CD14-positive monocyte (primary cell): Measurements from ENCODE around the gene HSPH1. TPM values are rescaled to one million over a fixed set of nuclear protein-coding genes. Genes with fewer than 3 reads are reported as not detected.

Source experiments
- DNase-seq, 3 donors: peaks; one replicate each; pipeline ENCODE4 v3.0.0-alpha.2; 2011 to 2022
- H2AFZ ChIP-seq: 2 replicates; pipeline ENCODE4 v1.6.0; 2012; ENCODE audit warnings: mild to moderate bottlenecking, low read depth, low read length, inconsistent platforms; ENCODE audit not compliant: insufficient read depth, poor library complexity, severe bottlenecking
- H3K27ac ChIP-seq, 2 donors: 1 replicate in 1 of 2; 2 replicates in 1 of 2; pipeline ENCODE4 v1.5.1; 2012 to 2013; ENCODE audit warnings: low read length in 2 of 2, control low read depth in 1 of 2, inconsistent platforms in 1 of 2, low read depth in 1 of 2, mild to moderate bottlenecking in 1 of 2
- H3K27me3 ChIP-seq, 2 donors: one replicate each; pipeline versions ENCODE4 v1.6.0 to v1.6.1; 2011 to 2013; ENCODE audit warnings: low read length in 2 of 2; ENCODE audit not compliant: control insufficient read depth in 2 of 2, insufficient read depth in 2 of 2
- H3K36me3 ChIP-seq, 2 donors: replicated peaks in 1 of 2; 1 replicate in 1 of 2; 2 replicates in 1 of 2; pipeline versions ENCODE4 v1.5.1 to v1.6.1; 2012 to 2013; ENCODE audit warnings: low read length in 2 of 2, control low read depth in 1 of 2, inconsistent platforms in 1 of 2, mild to moderate bottlenecking in 1 of 2; ENCODE audit not compliant: insufficient read depth in 2 of 2, control insufficient read depth in 1 of 2
- H3K4me1 ChIP-seq, 2 donors: 1 replicate in 1 of 2; 2 replicates in 1 of 2; pipeline versions ENCODE4 v1.5.1 to v1.6.1; 2012 to 2013; ENCODE audit warnings: low read length in 2 of 2, control low read depth in 1 of 2, inconsistent platforms in 1 of 2, mild to moderate bottlenecking in 1 of 2, moderate library complexity in 1 of 2; ENCODE audit not compliant: insufficient read depth in 2 of 2, control insufficient read depth in 1 of 2
- H3K4me2 ChIP-seq: replicated peaks from 2 replicates; pipeline ENCODE3; 2012; ENCODE audit warnings: low read length, moderate library complexity, mild to moderate bottlenecking; ENCODE audit not compliant: poor library complexity, severe bottlenecking; ENCODE audit errors: extremely low read depth
- H3K4me3 ChIP-seq, 3 experiments: fragments of 200-600 bp in 1 of 3; sonication (generic) in 1 of 3; replicated peaks in 1 of 3; 1 replicate in 2 of 3; 2 replicates in 1 of 3; pipeline ENCODE4 v1.5.1; 2011 to 2013; ENCODE audit warnings: low read length in 3 of 3, mild to moderate bottlenecking in 3 of 3, control low read depth in 2 of 3, low read depth in 2 of 3, inconsistent platforms in 1 of 3, moderate library complexity in 1 of 3
- H3K79me2 ChIP-seq: 2 replicates; pipeline ENCODE4 v1.6.0; 2012; ENCODE audit warnings: mild to moderate bottlenecking, control low read depth, inconsistent platforms, low read length, moderate library complexity; ENCODE audit not compliant: insufficient read depth
- H3K9ac ChIP-seq: 2 replicates; pipeline ENCODE4 v1.6.0; 2017; ENCODE audit warnings: low read length, mild to moderate bottlenecking; ENCODE audit not compliant: insufficient read depth, poor library complexity, severe bottlenecking
- H3K9me3 ChIP-seq, 2 donors: replicated peaks in 1 of 2; 1 replicate in 1 of 2; 2 replicates in 1 of 2; pipeline versions ENCODE4 v1.5.1 to v1.6.1; 2012 to 2013; ENCODE audit warnings: low read length in 2 of 2, control low read depth in 1 of 2; ENCODE audit not compliant: control insufficient read depth in 1 of 2, insufficient read depth in 1 of 2
- H4K20me1 ChIP-seq: 2 replicates; pipeline ENCODE4 v1.6.0; 2012; ENCODE audit warnings: mild to moderate bottlenecking, low read length, control low read depth, moderate library complexity; ENCODE audit not compliant: insufficient read depth
- H3K27ac Mint-ChIP-seq, 7 donors: one replicate each; pipeline ENCODE4 v1.8.0; 2020; ENCODE audit warnings: mild to moderate bottlenecking in 7 of 7, mixed read lengths in 7 of 7, moderate library complexity in 6 of 7, inconsistent platforms in 2 of 7
- H3K27me3 Mint-ChIP-seq, 3 donors: one replicate each; pipeline ENCODE4 v1.8.0; 2021 to 2022; ENCODE audit warnings: low read depth in 3 of 3, mild to moderate bottlenecking in 3 of 3, mixed read lengths in 3 of 3, moderate library complexity in 3 of 3, inconsistent platforms in 1 of 3
- H3K36me3 Mint-ChIP-seq, 2 donors: one replicate each; pipeline ENCODE4 v1.8.0; 2020; ENCODE audit warnings: mixed read lengths in 2 of 2, inconsistent platforms in 1 of 2, mild to moderate bottlenecking in 1 of 2
- H3K4me1 Mint-ChIP-seq: one replicate; pipeline ENCODE4 v1.8.0; 2020; ENCODE audit warnings: mild to moderate bottlenecking, mixed read lengths
- H3K4me3 Mint-ChIP-seq, 2 donors: one replicate each; pipeline ENCODE4 v1.8.0; 2020; ENCODE audit warnings: mild to moderate bottlenecking in 2 of 2, mixed read lengths in 2 of 2, moderate library complexity in 1 of 2
- H3K9me3 Mint-ChIP-seq, 7 donors: one replicate each; pipeline ENCODE4 v1.8.0; 2020 to 2022; ENCODE audit warnings: mixed read lengths in 7 of 7, mild to moderate bottlenecking in 6 of 7, moderate library complexity in 6 of 7, inconsistent platforms in 2 of 7
- CTCF ChIP-seq: fragments of 200-600 bp; IDR thresholded peaks from one replicate; pipeline ENCODE4 v1.8.0; 2022; ENCODE audit warnings: antibody characterized with exemption, mild to moderate bottlenecking
- WGBS: methylation state at CpG from one replicate; pipeline ENCODE4 v1.1.5; 2013; ENCODE audit warnings: missing lambda C conversion rate; ENCODE audit not compliant: insufficient coverage; 5-methylcytosine and 5-hydroxymethylcytosine counted together
- intact Hi-C, 2 donors: fragments of 100-400 bp; cut with micrococcal nuclease; formaldehyde crosslinking; loops; one replicate each; pipeline versions ENCODE4 v1.15.0 to v1.15.1; 2023
- polyA plus RNA-seq, 3 donors: library from polyadenylated mRNA; depleted of rRNA in 1 of 3; unstranded in 2 of 3; stranded (reverse) in 1 of 3; fragments of 300-500 nt in 2 of 3; fragments of >200 nt in 1 of 3; fragmentation: Illumina TruSeq in 2 of 3; gene quantifications; 1 replicate in 2 of 3; 2 replicates in 1 of 3; pipeline ENCODE4 v1.2.3, GENCODE V29; 2012 to 2021

The HSPH1 gene
- polyA plus RNA-seq, 3 donors, result 7.4 to 11.3 (median 9.1) TPM

DNA sequence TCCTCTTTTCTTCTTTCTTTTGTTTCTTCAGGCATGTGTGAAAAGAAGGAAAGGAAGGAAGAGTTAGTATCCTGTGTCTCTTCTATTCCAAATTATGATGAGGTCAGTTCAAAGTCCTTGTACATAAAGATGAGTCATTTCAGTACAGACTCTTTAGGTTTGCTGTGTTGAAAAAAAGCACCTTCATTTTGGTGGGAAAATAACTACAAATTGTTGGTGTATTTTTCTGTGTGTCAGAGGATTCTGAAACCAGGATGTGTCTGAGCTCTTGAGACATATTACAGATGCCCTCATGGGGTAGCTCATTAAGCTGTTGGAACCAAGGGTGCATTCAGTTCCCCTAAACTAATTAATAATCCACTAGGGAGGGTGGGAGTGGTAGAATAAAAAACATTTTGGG, 5.8 kb upstream of the HSPH1 start:
- no peak for TF ChIP-seq CTCF
- Mint-ChIP-seq H3K4me3 (no peak overlapping the region), H3K4me1 (peaks cover 5% of the 10 kb centered on the region), H3K27me3 (peaks cover 0 to 5% (median 3%) of the 10 kb centered on the region in 3 donors), H3K27ac (no peak overlapping the region), H3K9me3 (peaks cover 0 to 3% (median 0%) of the 10 kb centered on the region in 7 donors), H3K36me3 (no peaks in the 10 kb centered on the region)
- Histone ChIP-seq H3K4me1 (peaks cover 6 to 7% of the 10 kb centered on the region in 2 donors), H3K36me3 (no peaks in the 10 kb centered on the region), H3K9me3 (no peaks in the 10 kb centered on the region), H2AFZ (no peak overlapping the region), H3K9ac (no peak overlapping the region), H3K27me3 (no peaks in the 10 kb centered on the region), H3K79me2 (no peaks in the 10 kb centered on the region), H3K27ac (no peak overlapping the region), H4K20me1 (no peaks in the 10 kb centered on the region), H3K4me2 (no peak overlapping the region), H3K4me3 (no peak overlapping the region)
- intact Hi-C loops, result loop anchor here in 1 of 2 donors (10.0 kb wide), 1 partner anchor 863 kb away; the partner anchor contains the start of gene KATNAL1
- DNase-seq, result no peak

GRCh38 chr13:31166591-31166990, 4.9 kb upstream of the HSPH1 start:
- Mint-ChIP-seq H3K4me3 (no peak overlapping the region), H3K27me3 (peaks cover 0 to 5% (median 3%) of the 10 kb centered on the region in 3 donors), H3K4me1 (peaks cover 5% of the 10 kb centered on the region), H3K27ac (no peak overlapping the region), H3K36me3 (no peaks in the 10 kb centered on the region), H3K9me3 (peaks cover 0 to 3% (median 0%) of the 10 kb centered on the region in 7 donors)
- WGBS, result no CpG with 5 or more reads among the region's 3 CpGs
- no peaks in the 10 kb centered on the region for H3K9me3 ChIP-seq
- intact Hi-C loops, result loop anchor here in 1 of 2 donors (10.0 kb wide), 1 partner anchor 862 kb away; the partner anchor contains the start of gene KATNAL1
- no peak for DNase-seq
- H3K27me3 ChIP-seq, result no peaks in the 10 kb centered on the region
- no peak overlapping the region for H2AFZ ChIP-seq
- H4K20me1 ChIP-seq, result no peaks in the 10 kb centered on the region
- no peaks in the 10 kb centered on the region for H3K36me3 ChIP-seq
- peaks cover 6 to 10% of the 10 kb centered on the region in 2 donors for H3K4me1 ChIP-seq
- no peak overlapping the region for H3K4me2 ChIP-seq
- H3K9ac ChIP-seq, result no peak overlapping the region
- H3K79me2 ChIP-seq, result peaks cover under 1% of the 10 kb centered on the region
- H3K4me3 ChIP-seq, result no peak overlapping the region
- TF ChIP-seq CTCF, result no peak
- H3K27ac ChIP-seq, result no peak overlapping the region
